Vagina (tissue), 2 donors: ENCODE results near the gene UBXN4.

Experiments used
- CTCF ChIP-seq, 3 experiments: fragments of 450-650 bp in 2 of 3; fragments of 200-600 bp in 1 of 3; sonication (generic) in 1 of 3; IDR thresholded peaks; one replicate each; pipeline ENCODE4 v1.5.1; 2017 to 2019; ENCODE audit warnings: antibody characterized with exemption in 3 of 3, mild to moderate bottlenecking in 2 of 3, moderate library complexity in 2 of 3
- POLR2A ChIP-seq, 2 donors: fragments of 450-650 bp; IDR thresholded peaks; one replicate each; pipeline ENCODE4 v1.6.1; 2017; ENCODE audit warnings: antibody characterized with exemption in 2 of 2, mild to moderate bottlenecking in 2 of 2, moderate library complexity in 2 of 2

GRCh38 chr2:135818937-135819610 lies 77.4 kb downstream of the UBXN4 start:
- TF ChIP-seq POLR2A (IDR thresholded peaks at IDR 0.05) (no peak), CTCF (IDR thresholded peaks at IDR 0.05) (no peak)
